Loucy (cell line): ENCODE measurements around the gene PHGDH.

Experiments used
- CTCF ChIP-seq: fragments of 200-600 bp; sonication (generic); conservative IDR thresholded peaks from 2 replicates; pipeline ENCODE4 v1.5.1; 2014; ENCODE audit warnings: mild to moderate bottlenecking, antibody characterized with exemption, low read length
- EZH2phosphoT487 ChIP-seq: fragments of 200-600 bp; IDR thresholded peaks from 2 replicates; pipeline ENCODE4 v1.6.1; 2018; ENCODE audit warnings: antibody characterized with exemption, mild to moderate bottlenecking, moderate library complexity, borderline replicate concordance

- TF ChIP-seq CTCF (no peak), EZH2phosphoT487 (no peak)
Observed at GRCh38 chr1:119737040-119737682, 25.4 kb downstream of the PHGDH start.
